ENCODE results near the gene GANAB. TPM values are rescaled to one million over a fixed set of nuclear protein-coding genes. Genes with fewer than 3 reads are reported as not detected.

Gene GANAB
- total and polyA plus RNA-seq, 2 experiments from 2014 or later, result 224 to 312 TPM

- TF ChIP-seq EZH2 (IDR thresholded peaks at IDR 0.05; ENCODE audit: insufficient read depth, poor library complexity, severe bottlenecking) (no peak), EZH2phosphoT487 (IDR thresholded peaks at IDR 0.05; ENCODE audit: insufficient read depth, low read depth) (no peak)
- Histone ChIP-seq H4K20me1 (ENCODE audit: insufficient read depth) (no peaks in the 10 kb centered on the region), H3K27ac (peak overlapping the region; percentile 99; the same call in 1 of the 2 replicates), H3K4me1 (ENCODE audit: insufficient read depth) (peaks cover 22% of the 10 kb centered on the region), H3K9me2 (ENCODE audit: insufficient read depth) (no peaks in the 10 kb centered on the region), H3K9ac (peak overlapping the region; percentile 99), H3K9me3 (ENCODE audit: low read depth) (no peaks in the 10 kb centered on the region), H3F3A (ENCODE audit: insufficient read depth) (peaks cover 14% of the 10 kb centered on the region), H3K27me3 (replicated peaks; ENCODE audit: insufficient read depth) (no peaks in the 10 kb centered on the region), H2AFZ (0 out of 2 replicates have a peak overlapping the region, but pooled peaks have one; percentile 65), H3K4me2 (ENCODE audit: unreplicated experiment) (peak overlapping the region; percentile 95), H3K36me3 (ENCODE audit: low read depth) (peaks cover 19% of the 10 kb centered on the region), H3K4me3 (peak overlapping the region; percentile 80), H3K79me2 (ENCODE audit: insufficient read depth) (peaks cover 61% of the 10 kb centered on the region)
- in situ Hi-C loops (cut with MboI), result no loop called here
- 38 to 43% methylated on average over 13 to 14 of the region's 14 CpGs for WGBS, 2 experiments (ENCODE audit: low coverage in 1 of 2, low lambda C conversion rate in 2 of 2, missing lambda C conversion rate in 2 of 2)
- no peak for DNase-seq
Measured at GRCh38 chr11:62575837-62576236, 70.6 kb downstream of the GANAB start.

GRCh38 chr11:62575156-62575555, 71.3 kb downstream of the GANAB start:
- Histone ChIP-seq H3K4me1 (ENCODE audit: insufficient read depth) (peaks cover 22% of the 10 kb centered on the region), H3K27ac (peak overlapping the region; percentile 99), H2AFZ (peak overlapping the region; percentile 65), H3F3A (ENCODE audit: insufficient read depth) (peaks cover 21% of the 10 kb centered on the region), H3K4me2 (ENCODE audit: unreplicated experiment) (peak overlapping the region; percentile 95), H3K9me2 (ENCODE audit: insufficient read depth) (no peaks in the 10 kb centered on the region), H3K36me3 (ENCODE audit: low read depth) (peaks cover 25% of the 10 kb centered on the region), H3K27me3 (replicated peaks; ENCODE audit: insufficient read depth) (no peaks in the 10 kb centered on the region), H3K79me2 (ENCODE audit: insufficient read depth) (peaks cover 67% of the 10 kb centered on the region), H3K9ac (peak overlapping the region; percentile 99), H3K9me3 (ENCODE audit: low read depth) (no peaks in the 10 kb centered on the region), H3K4me3 (peak overlapping the region; percentile 80), H4K20me1 (ENCODE audit: insufficient read depth) (no peaks in the 10 kb centered on the region)
- TF ChIP-seq EZH2phosphoT487 (IDR thresholded peaks at IDR 0.05; ENCODE audit: insufficient read depth, low read depth), result no peak
- DNase-seq, result peak; percentile 52
- WGBS, 2 experiments (ENCODE audit: low coverage in 1 of 2, low lambda C conversion rate in 2 of 2, missing lambda C conversion rate in 2 of 2), result 6 to 12% methylated on average over 17 of the region's 17 CpGs
- in situ Hi-C loops (cut with MboI), result no loop called here

Small RNA genes lying within 50 kb of the gene (small RNA-seq; reads per million reads assigned to genes)
- gene AP001458.1 (ENCODE audit: low read depth, low replicate concordance) (not detected), gene SNORA57 (ENCODE audit: low read depth, low replicate concordance) (not detected)

Other genes with a start within 250 kb of the GANAB start
- gene SCGB1A1, start 227.6 kb downstream of the GANAB start, total RNA-seq (2014; rRNA removed; shearing (Covaris generic)), result not detected in 2 replicates
- gene SCGB1A1, start 227.6 kb downstream of the GANAB start, polyA plus RNA-seq (2016; fragmentation: Nextera tagmentation; extraction: Ambion mirVana), result not detected in 2 replicates
- 548 and 557 TPM in 2 replicates for gene AHNAK, start 99.8 kb downstream of the GANAB start, total RNA-seq (2014; rRNA removed; shearing (Covaris generic))
- gene AHNAK, start 99.8 kb downstream of the GANAB start, polyA plus RNA-seq (2016; fragmentation: Nextera tagmentation; extraction: Ambion mirVana), result 163 and 167 TPM in 2 replicates
- gene EEF1G, start 72.7 kb downstream of the GANAB start, total RNA-seq (2014; rRNA removed; shearing (Covaris generic)), result 1,322 and 1,677 TPM in 2 replicates
- 533 and 544 TPM in 2 replicates for gene EEF1G, start 72.7 kb downstream of the GANAB start, polyA plus RNA-seq (2016; fragmentation: Nextera tagmentation; extraction: Ambion mirVana)
- gene TUT1, start 55.1 kb downstream of the GANAB start, total RNA-seq (2014; rRNA removed; shearing (Covaris generic)), result 6.1 and 7.7 TPM in 2 replicates
- 11.1 and 12.1 TPM in 2 replicates for gene TUT1, start 55.1 kb downstream of the GANAB start, polyA plus RNA-seq (2016; fragmentation: Nextera tagmentation; extraction: Ambion mirVana)
- gene MTA2, start 44.7 kb downstream of the GANAB start, total RNA-seq (2014; rRNA removed; shearing (Covaris generic)), result 98.8 and 114 TPM in 2 replicates
- gene MTA2, start 44.7 kb downstream of the GANAB start, polyA plus RNA-seq (2016; fragmentation: Nextera tagmentation; extraction: Ambion mirVana), result 26.3 and 28.9 TPM in 2 replicates
- gene EML3, start 33.8 kb downstream of the GANAB start, total RNA-seq (2014; rRNA removed; shearing (Covaris generic)), result 43.4 and 47.2 TPM in 2 replicates
- 32.8 and 34.8 TPM in 2 replicates for gene EML3, start 33.8 kb downstream of the GANAB start, polyA plus RNA-seq (2016; fragmentation: Nextera tagmentation; extraction: Ambion mirVana)
- 3.4 and 6.5 TPM in 2 replicates for gene ROM1, start 33.4 kb downstream of the GANAB start, total RNA-seq (2014; rRNA removed; shearing (Covaris generic))
- gene ROM1, start 33.4 kb downstream of the GANAB start, polyA plus RNA-seq (2016; fragmentation: Nextera tagmentation; extraction: Ambion mirVana), result 5.4 and 8.8 TPM in 2 replicates
- 32.1 and 35.6 TPM in 2 replicates for gene B3GAT3, start 24.6 kb downstream of the GANAB start, total RNA-seq (2014; rRNA removed; shearing (Covaris generic))
- gene B3GAT3, start 24.6 kb downstream of the GANAB start, polyA plus RNA-seq (2016; fragmentation: Nextera tagmentation; extraction: Ambion mirVana), result 44.2 and 46.7 TPM in 2 replicates
- gene INTS5, start 6.7 kb upstream of the GANAB start, total RNA-seq (2014; rRNA removed; shearing (Covaris generic)), result 26.4 and 30.4 TPM in 2 replicates
- gene INTS5, start 6.7 kb upstream of the GANAB start, polyA plus RNA-seq (2016; fragmentation: Nextera tagmentation; extraction: Ambion mirVana), result 17.1 and 18.9 TPM in 2 replicates
- gene C11orf98, start 18.6 kb upstream of the GANAB start, total RNA-seq (2014; rRNA removed; shearing (Covaris generic)), result 16.6 and 24.2 TPM in 2 replicates
- gene C11orf98, start 18.6 kb upstream of the GANAB start, polyA plus RNA-seq (2016; fragmentation: Nextera tagmentation; extraction: Ambion mirVana), result 76.8 and 77.9 TPM in 2 replicates
- gene CSKMT, start 18.7 kb upstream of the GANAB start, total RNA-seq (2014; rRNA removed; shearing (Covaris generic)), result 5.4 and 6.1 TPM in 2 replicates
- 2.9 and 3.6 TPM in 2 replicates for gene CSKMT, start 18.7 kb upstream of the GANAB start, polyA plus RNA-seq (2016; fragmentation: Nextera tagmentation; extraction: Ambion mirVana)
- 2.3 and 5.9 TPM in 2 replicates for gene UQCC3, start 25.1 kb upstream of the GANAB start, total RNA-seq (2014; rRNA removed; shearing (Covaris generic))
- gene UQCC3, start 25.1 kb upstream of the GANAB start, polyA plus RNA-seq (2016; fragmentation: Nextera tagmentation; extraction: Ambion mirVana), result 14.5 and 15.1 TPM in 2 replicates
- 5.8 and 12.6 TPM in 2 replicates for gene LBHD1, start 25.7 kb upstream of the GANAB start, total RNA-seq (2014; rRNA removed; shearing (Covaris generic))
- gene LBHD1, start 25.7 kb upstream of the GANAB start, polyA plus RNA-seq (2016; fragmentation: Nextera tagmentation; extraction: Ambion mirVana), result 3.6 and 4.3 TPM in 2 replicates
- 131 and 135 TPM in 2 replicates for gene UBXN1, start 32.5 kb upstream of the GANAB start, total RNA-seq (2014; rRNA removed; shearing (Covaris generic))
- 84.0 and 85.3 TPM in 2 replicates for gene UBXN1, start 32.5 kb upstream of the GANAB start, polyA plus RNA-seq (2016; fragmentation: Nextera tagmentation; extraction: Ambion mirVana)
- 6.9 and 12.3 TPM in 2 replicates for gene LRRN4CL, start 42.9 kb upstream of the GANAB start, total RNA-seq (2014; rRNA removed; shearing (Covaris generic))
- gene LRRN4CL, start 42.9 kb upstream of the GANAB start, polyA plus RNA-seq (2016; fragmentation: Nextera tagmentation; extraction: Ambion mirVana), result 2.1 and 2.3 TPM in 2 replicates
- 51.0 and 63.5 TPM in 2 replicates for gene BSCL2, start 60.8 kb upstream of the GANAB start, total RNA-seq (2014; rRNA removed; shearing (Covaris generic))
- gene BSCL2, start 60.8 kb upstream of the GANAB start, polyA plus RNA-seq (2016; fragmentation: Nextera tagmentation; extraction: Ambion mirVana), result 74.5 and 79.0 TPM in 2 replicates
- gene GNG3, start 61.1 kb upstream of the GANAB start, total RNA-seq (2014; rRNA removed; shearing (Covaris generic)), result not detected in 2 replicates
- 0.29 TPM in 1 of 2 replicates, not detected in the other for gene GNG3, start 61.1 kb upstream of the GANAB start, polyA plus RNA-seq (2016; fragmentation: Nextera tagmentation; extraction: Ambion mirVana)
- gene HNRNPUL2, start 80.8 kb upstream of the GANAB start, total RNA-seq (2014; rRNA removed; shearing (Covaris generic)), result 2.9 and 5.0 TPM in 2 replicates
- 2.1 and 3.1 TPM in 2 replicates for gene HNRNPUL2, start 80.8 kb upstream of the GANAB start, polyA plus RNA-seq (2016; fragmentation: Nextera tagmentation; extraction: Ambion mirVana)
- gene TTC9C, start 81.9 kb upstream of the GANAB start, total RNA-seq (2014; rRNA removed; shearing (Covaris generic)), result 28.9 and 54.6 TPM in 2 replicates
- 40.1 and 46.6 TPM in 2 replicates for gene TTC9C, start 81.9 kb upstream of the GANAB start, polyA plus RNA-seq (2016; fragmentation: Nextera tagmentation; extraction: Ambion mirVana)
- gene ZBTB3, start 107.5 kb upstream of the GANAB start, total RNA-seq (2014; rRNA removed; shearing (Covaris generic)), result 6.6 and 8.0 TPM in 2 replicates
- 4.9 and 5.5 TPM in 2 replicates for gene ZBTB3, start 107.5 kb upstream of the GANAB start, polyA plus RNA-seq (2016; fragmentation: Nextera tagmentation; extraction: Ambion mirVana)
- gene POLR2G, start 115.0 kb upstream of the GANAB start, total RNA-seq (2014; rRNA removed; shearing (Covaris generic)), result 61.2 and 73.3 TPM in 2 replicates
- 154 and 156 TPM in 2 replicates for gene POLR2G, start 115.0 kb upstream of the GANAB start, polyA plus RNA-seq (2016; fragmentation: Nextera tagmentation; extraction: Ambion mirVana)
- gene TAF6L, start 124.8 kb upstream of the GANAB start, total RNA-seq (2014; rRNA removed; shearing (Covaris generic)), result 11.6 and 22.5 TPM in 2 replicates
- gene TAF6L, start 124.8 kb upstream of the GANAB start, polyA plus RNA-seq (2016; fragmentation: Nextera tagmentation; extraction: Ambion mirVana), result 8.2 and 9.1 TPM in 2 replicates
- gene TMEM179B, start 140.8 kb upstream of the GANAB start, total RNA-seq (2014; rRNA removed; shearing (Covaris generic)), result 73.3 and 151 TPM in 2 replicates
- gene TMEM179B, start 140.8 kb upstream of the GANAB start, polyA plus RNA-seq (2016; fragmentation: Nextera tagmentation; extraction: Ambion mirVana), result 140 and 150 TPM in 2 replicates
- 32.0 and 33.4 TPM in 2 replicates for gene TMEM223, start 145.4 kb upstream of the GANAB start, total RNA-seq (2014; rRNA removed; shearing (Covaris generic))
- 31.4 and 34.2 TPM in 2 replicates for gene TMEM223, start 145.4 kb upstream of the GANAB start, polyA plus RNA-seq (2016; fragmentation: Nextera tagmentation; extraction: Ambion mirVana)
- 25.0 and 32.0 TPM in 2 replicates for gene NXF1, start 158.8 kb upstream of the GANAB start, total RNA-seq (2014; rRNA removed; shearing (Covaris generic))
- gene NXF1, start 158.8 kb upstream of the GANAB start, polyA plus RNA-seq (2016; fragmentation: Nextera tagmentation; extraction: Ambion mirVana), result 51.1 and 53.3 TPM in 2 replicates
- gene STX5, start 185.4 kb upstream of the GANAB start, total RNA-seq (2014; rRNA removed; shearing (Covaris generic)), result 43.9 and 45.7 TPM in 2 replicates
- gene STX5, start 185.4 kb upstream of the GANAB start, polyA plus RNA-seq (2016; fragmentation: Nextera tagmentation; extraction: Ambion mirVana), result 32.0 and 34.0 TPM in 2 replicates
- not detected in 2 replicates for gene TEX54, start 186.2 kb upstream of the GANAB start, total RNA-seq (2014; rRNA removed; shearing (Covaris generic))
- 0.44 TPM in 1 of 2 replicates, not detected in the other for gene TEX54, start 186.2 kb upstream of the GANAB start, polyA plus RNA-seq (2016; fragmentation: Nextera tagmentation; extraction: Ambion mirVana)
- 41.4 and 50.4 TPM in 2 replicates for gene WDR74, start 193.0 kb upstream of the GANAB start, total RNA-seq (2014; rRNA removed; shearing (Covaris generic))
- 33.6 and 34.3 TPM in 2 replicates for gene WDR74, start 193.0 kb upstream of the GANAB start, polyA plus RNA-seq (2016; fragmentation: Nextera tagmentation; extraction: Ambion mirVana)
- 290 and 301 TPM in 2 replicates for gene SLC3A2, start 234.3 kb upstream of the GANAB start, total RNA-seq (2014; rRNA removed; shearing (Covaris generic))
- gene SLC3A2, start 234.3 kb upstream of the GANAB start, polyA plus RNA-seq (2016; fragmentation: Nextera tagmentation; extraction: Ambion mirVana), result 310 and 319 TPM in 2 replicates